Astrocyte of the cerebellum (primary cell): ENCODE data around the gene FADD.

Experiments used
- DNase-seq: peaks from one replicate; pipeline ENCODE4 v3.0.0-alpha.2; 2011; ENCODE audit warnings: low read depth
- H3K4me3 ChIP-seq: 2 replicates; pipeline ENCODE4 v1.5.1; 2011; ENCODE audit warnings: mild to moderate bottlenecking, low read depth, low read length, moderate library complexity
- CTCF ChIP-seq: IDR thresholded peaks from 2 replicates; pipeline ENCODE4 v1.5.1; 2012; ENCODE audit warnings: low read length, low read depth, moderate library complexity, mild to moderate bottlenecking; ENCODE audit errors: missing control alignments
- in situ Hi-C: cut with HindIII; loops from 2 replicates; pipeline ENCODE4 v1.10.0; 2017; ENCODE audit warnings: low sequenced_read_pairs

The FADD gene

GRCh38 chr11:70250876-70251658 lies 48.0 kb downstream of the FADD start:
- no peak for TF ChIP-seq CTCF
- DNase-seq: no peak
- in situ Hi-C loops: no loop called here
- H3K4me3 ChIP-seq: no peak overlapping the region

GRCh38 chr11:70251659-70252321 lies 48.7 kb downstream of the FADD start:
- in situ Hi-C loops: no loop called here
- TF ChIP-seq CTCF: no peak
- H3K4me3 ChIP-seq: no peak overlapping the region
- peak; percentile 5 for DNase-seq

GRCh38 chr11:70252844-70253243 lies 49.7 kb downstream of the FADD start:
- no peak for TF ChIP-seq CTCF
- in situ Hi-C loops: no loop called here
- DNase-seq: no peak
- H3K4me3 ChIP-seq: no peak overlapping the region

GRCh38 chr11:70255477-70256116 lies 52.5 kb downstream of the FADD start:
- in situ Hi-C loops: no loop called here
- no peak overlapping the region for H3K4me3 ChIP-seq
- no peak for DNase-seq
- TF ChIP-seq CTCF: no peak
